HG02678 (cell line): ENCODE measurements around the gene SCAF1.
A peak's percentile ranks its signal among the peaks of the same experiment; 100 is the strongest.
"Not testable (repeated sequence)": the region's sequence is repeated elsewhere in the genome, so short reads cannot be mapped to it uniquely, and the experiment has no call there.

Experiments
- ATAC-seq: cut with Tn5 transposase; IDR thresholded peaks from one replicate; pipeline ENCODE4 v1.9.1; 2021; ENCODE audit warnings: mild to moderate bottlenecking, moderate library complexity; ENCODE audit not compliant: unreplicated experiment

SCAF1 gene

GRCh38 chr19:49615861-49616260, 26.1 kb upstream of the SCAF1 start:
- ATAC-seq = no peak

- no peak for ATAC-seq
These were observed 25.5 kb upstream of the SCAF1 start for GRCh38 chr19:49616532-49616931.

- no peak for ATAC-seq
These were observed 25.1 kb upstream of the SCAF1 start for GRCh38 chr19:49616945-49617344.

GRCh38 chr19:49617860-49618259, 24.1 kb upstream of the SCAF1 start:
- ATAC-seq = not testable (repeated sequence)

DNA sequence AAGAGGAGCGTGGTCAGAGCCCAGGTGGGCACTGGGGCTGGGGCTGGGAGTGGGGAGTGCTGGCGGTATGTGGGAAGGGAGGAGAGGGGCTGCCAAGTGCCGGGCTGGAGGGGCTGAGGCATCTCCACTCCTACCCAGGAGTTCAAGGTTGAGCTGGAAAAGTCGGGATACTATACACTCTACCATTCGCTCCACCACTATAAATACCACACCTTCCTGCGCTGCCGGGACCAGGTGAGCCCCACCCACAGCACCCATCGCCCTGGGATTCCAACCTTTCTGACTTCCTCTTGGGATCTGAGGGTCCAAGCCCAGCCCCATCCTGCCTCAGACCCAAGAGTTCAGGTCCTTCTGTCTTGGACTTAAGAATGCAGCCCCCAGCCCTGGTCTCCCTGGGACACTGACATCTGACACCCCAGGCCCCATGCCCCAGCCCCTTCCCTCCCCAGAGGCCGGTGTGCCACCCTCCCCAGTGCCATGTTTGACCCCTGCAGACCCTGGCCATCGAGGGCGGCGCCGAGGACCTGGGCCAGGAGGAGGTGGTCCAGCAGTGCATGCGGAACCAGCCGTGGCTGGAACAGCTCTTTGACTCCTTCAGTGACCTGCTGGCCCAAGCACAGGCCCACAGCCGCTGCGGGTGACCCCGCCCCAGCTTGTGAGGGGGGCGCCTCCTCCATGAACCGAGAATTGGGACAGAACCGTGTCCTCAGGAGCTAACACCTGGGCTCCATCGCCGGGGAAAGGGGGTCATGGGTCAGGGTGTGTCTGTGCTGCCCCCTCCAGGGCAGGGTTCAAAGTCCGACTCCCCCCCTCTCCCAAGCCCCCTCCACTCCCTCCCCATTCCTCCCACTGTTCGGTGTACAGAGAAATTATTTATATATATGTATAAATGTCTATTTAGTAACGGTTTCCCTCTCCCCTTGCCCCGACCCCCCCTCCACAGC, 16.8 kb upstream of the SCAF1 start:
- ATAC-seq = no peak

- ATAC-seq = no peak
These were observed 15.8 kb upstream of the SCAF1 start for GRCh38 chr19:49626226-49626625.

- ATAC-seq = no peak
These were observed 12.3 kb upstream of the SCAF1 start for GRCh38 chr19:49629659-49630058.

GRCh38 chr19:49631014-49631588, 10.9 kb upstream of the SCAF1 start:
- no peak for ATAC-seq

GRCh38 chr19:49631610-49632192, 10.3 kb upstream of the SCAF1 start:
- no peak for ATAC-seq

GRCh38 chr19:49632576-49632975, 9.4 kb upstream of the SCAF1 start:
- no peak for ATAC-seq

GRCh38 chr19:49633273-49633672, 8.7 kb upstream of the SCAF1 start:
- not testable (repeated sequence) for ATAC-seq

DNA sequence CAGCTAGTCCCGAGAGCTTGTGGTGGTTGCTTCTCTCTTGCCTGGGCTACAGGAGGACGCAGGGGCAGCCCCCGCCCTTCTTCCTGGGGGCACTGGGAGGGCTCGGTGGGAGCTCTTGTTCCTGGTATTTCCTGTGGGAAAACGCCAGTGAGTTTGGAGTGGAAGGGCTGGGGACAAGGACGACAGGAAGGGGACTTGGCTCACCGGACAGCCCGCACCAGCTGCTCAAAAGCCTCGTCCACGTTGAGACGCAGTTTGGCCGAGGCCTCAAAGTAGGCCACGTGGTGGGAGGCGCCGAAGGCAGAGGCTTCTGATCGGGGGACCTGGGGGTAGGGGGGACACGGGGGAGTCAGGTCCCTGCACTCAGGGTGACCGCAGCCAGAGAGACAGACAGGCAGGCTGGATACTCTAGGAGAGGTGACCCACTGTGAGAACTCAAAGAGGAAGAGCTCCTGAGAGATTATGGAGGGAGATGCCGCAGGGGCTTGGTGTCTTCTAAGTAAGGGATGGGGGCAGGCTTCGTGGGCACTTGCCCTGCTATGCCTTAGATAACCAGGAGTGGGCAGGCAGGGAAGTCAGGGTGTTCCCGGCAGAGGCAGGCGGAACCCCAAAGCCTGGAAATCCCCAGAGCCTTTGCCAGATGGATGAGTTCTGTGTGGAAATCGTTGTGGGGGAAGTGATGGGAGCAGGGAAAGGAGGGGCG, 6.3 kb upstream of the SCAF1 start:
- ATAC-seq = no peak

DNA sequence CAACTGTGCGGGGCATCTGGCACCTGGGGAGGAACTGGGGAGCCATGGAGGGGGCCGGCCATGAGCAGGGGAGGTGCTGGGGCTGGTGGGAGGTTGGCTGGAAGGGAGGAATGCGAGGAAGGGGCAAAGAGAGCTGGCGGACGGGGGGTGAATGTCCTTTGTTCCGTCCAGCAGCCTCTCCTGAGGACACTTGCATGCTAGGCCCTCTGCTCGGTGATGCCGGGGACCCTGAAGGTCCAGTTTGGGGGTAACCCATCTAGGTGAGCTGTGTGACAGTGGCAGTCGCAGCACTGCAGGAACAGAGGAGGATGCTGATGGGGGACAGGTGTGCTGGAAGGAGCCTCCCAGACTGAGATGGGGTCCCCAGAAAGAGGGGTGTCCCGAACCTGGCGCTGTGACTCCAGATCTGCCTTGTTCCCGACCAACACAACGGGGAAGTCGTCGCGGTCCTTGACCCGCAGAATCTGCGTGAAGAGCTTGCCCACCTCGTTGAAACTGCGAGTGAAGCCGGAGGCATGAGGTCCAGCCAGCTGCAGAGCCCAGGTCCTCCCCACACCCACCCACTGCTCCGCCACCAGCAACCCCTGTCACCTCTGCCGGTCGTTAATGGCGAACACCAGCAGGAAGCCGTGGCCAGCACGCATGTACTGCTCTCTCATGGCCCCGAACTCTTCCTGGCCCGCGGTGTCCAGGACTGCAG, 5.6 kb upstream of the SCAF1 start:
- no peak for ATAC-seq

GRCh38 chr19:49637821-49638738, 3.9 kb upstream of the SCAF1 start:
- ATAC-seq = no peak

DNA sequence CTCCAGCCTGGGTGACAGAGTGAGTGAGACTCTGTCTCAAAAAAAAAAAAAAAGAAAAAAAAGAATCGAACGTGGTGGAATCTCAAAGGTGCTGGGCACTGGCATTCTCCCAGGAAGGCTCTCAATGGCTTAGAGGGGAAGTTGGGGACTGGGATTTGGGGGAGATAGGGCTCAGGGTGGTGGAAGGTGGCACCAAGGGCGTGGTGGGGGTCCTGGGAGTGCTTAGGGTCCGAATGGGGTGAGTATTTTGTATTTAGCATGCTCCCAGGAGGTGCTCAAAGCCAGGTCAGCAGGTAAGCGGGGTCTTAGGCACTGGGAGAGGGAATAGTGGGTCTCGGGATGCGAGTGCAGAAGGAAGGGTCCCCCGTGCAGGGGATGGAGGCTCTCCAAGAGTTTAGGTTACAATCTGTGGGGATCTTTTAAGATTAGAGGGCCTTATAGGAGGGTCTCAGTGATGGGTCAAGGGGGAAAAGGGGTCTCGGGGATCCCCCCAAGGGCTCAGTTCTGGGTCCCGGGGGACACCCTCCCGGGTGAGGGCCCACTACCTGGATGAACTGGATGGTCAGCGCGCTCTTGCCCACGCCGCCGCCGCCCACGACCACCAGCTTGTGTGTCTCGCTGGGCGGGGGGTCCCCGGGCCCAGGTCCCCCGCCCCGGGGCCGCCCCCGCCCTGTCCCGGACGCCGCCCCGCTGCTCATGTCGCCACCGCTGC, 2.5 kb upstream of the SCAF1 start:
- ATAC-seq = no peak

DNA sequence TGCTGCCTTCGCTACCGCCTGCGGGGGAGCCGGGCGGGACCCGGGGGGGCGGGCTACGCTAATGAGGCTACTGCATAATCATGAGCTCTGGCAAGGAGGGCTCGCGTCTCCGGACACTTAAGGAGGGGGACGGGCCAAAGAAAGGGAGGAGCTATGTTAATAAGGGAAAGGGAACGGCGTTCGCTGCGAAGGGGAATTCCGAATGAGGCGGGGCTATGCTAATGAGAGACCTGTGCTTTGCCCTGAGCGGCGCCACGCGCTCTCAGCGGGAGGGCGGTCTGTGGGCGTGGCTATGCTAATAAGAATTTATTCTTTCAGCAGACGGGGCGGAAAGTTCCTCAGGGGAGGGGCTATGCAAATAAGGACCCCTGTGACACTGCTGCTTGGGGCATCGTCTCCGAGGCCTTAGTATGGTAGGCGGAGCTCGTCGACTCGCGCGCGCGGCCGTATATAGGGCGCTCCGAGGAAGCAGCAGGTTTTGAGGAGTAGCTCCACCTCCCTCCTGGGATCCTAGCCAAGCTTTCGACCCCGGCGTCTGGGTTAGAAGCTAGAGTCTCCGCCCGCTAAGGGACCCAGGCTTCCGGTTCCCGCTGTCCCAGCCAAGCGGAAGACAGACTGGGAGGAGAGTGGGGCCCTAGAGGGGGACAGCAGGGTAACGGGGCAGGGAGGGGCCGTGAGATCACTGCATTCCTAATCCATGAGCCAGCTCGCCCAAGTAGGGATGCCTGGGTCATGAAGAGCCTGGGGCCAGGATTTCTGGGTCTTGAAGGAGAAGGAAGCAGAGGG, 1.7 kb upstream of the SCAF1 start, which contains the start of gene RRAS:
TSS of gene RRAS (minus strand) at position 31 of the 786 bp plus-strand sequence. CDS start 45 bp downstream, outside the sequence.
- ATAC-seq = peak; percentile 60

DNA sequence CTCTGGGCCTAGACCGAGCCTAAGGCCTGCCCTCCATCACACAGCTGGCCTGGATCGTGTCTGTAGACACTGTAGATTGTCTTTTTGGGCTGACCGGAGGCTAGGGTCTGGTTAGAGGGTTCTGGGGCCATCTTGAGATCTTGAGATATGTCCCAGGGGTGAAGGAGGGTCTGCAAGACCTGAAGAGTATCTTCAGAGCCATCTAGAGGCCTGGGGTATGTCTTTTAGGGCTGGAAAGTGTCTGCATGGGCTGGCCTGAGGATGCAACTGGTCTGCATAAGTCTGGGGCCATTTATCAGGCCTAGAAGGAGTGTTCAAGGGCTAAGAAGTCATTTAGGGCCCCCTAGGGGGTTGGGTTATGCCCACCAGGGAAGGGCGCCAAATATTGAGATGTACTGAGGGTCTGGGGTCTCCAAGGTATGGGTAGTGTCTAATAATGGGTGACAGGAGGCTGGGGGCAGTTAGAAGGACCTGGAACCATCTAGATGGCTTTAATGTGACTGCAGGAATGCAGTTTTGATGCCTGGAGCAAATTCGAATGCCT, 555 bp downstream of the SCAF1 start:
- no peak for ATAC-seq

GRCh38 chr19:49643466-49643865, 1.5 kb downstream of the SCAF1 start:
- ATAC-seq = no peak
